ENCODE data around the gene FCN1.

DNA sequence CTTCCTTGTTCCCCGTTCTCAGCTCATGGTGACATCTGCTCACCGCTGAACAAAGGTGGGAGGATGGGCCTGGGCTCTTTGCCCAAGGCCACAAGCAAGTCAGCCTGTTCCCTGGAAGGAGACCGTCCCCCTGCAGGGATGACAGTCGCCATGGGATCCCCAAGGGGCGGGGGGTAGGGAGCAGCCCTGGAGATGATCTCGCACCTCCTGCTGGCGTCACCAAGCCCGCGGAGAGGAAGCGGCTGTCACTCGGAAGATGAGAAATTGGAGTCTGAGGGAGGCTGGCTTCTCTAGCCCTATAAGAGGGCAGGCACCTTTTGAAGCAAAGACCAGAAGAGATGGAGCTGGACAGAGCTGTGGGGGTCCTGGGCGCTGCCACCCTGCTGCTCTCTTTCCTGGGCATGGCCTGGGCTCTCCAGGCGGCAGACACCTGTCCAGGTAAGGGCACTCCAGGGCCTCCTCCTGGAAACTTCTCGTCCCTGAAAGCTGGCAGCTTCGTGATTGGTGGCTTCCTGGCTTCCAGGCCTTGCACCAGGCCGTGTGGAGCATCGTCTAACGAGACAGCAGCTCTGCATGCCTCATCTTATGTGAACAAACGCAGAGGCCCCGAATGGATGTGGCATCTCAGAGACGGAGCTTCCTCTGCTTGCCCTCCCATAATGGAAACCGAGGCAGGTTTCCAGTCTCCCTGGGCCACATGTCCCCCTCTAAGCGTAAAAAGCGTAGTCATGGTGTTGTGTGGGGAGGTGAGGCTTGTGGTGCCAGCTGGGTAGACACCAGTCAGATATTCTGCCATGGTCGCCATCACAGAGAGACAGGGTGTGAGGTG is 37.0 kb downstream of the FCN1 start, which contains the start of gene FCN2:
- TF ChIP-seq, protein P1, sequence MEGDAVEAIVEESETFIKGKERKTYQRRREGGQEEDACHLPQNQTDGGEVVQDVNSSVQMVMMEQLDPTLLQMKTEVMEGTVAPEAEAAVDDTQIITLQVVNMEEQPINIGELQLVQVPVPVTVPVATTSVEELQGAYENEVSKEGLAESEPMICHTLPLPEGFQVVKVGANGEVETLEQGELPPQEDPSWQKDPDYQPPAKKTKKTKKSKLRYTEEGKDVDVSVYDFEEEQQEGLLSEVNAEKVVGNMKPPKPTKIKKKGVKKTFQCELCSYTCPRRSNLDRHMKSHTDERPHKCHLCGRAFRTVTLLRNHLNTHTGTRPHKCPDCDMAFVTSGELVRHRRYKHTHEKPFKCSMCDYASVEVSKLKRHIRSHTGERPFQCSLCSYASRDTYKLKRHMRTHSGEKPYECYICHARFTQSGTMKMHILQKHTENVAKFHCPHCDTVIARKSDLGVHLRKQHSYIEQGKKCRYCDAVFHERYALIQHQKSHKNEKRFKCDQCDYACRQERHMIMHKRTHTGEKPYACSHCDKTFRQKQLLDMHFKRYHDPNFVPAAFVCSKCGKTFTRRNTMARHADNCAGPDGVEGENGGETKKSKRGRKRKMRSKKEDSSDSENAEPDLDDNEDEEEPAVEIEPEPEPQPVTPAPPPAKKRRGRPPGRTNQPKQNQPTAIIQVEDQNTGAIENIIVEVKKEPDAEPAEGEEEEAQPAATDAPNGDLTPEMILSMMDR (IDR thresholded peaks at IDR 0.05), result no peak
- TF ChIP-seq ZFX (IDR thresholded peaks at IDR 0.05; ENCODE audit: borderline replicate concordance), result no peak
